SU-DHL-6 (cell line): ENCODE measurements around the gene RGS13.
"Not testable (repeated sequence)": the region's sequence is repeated elsewhere in the genome, so short reads cannot be mapped to it uniquely, and the experiment has no call there.

Source experiments
- H2AFZ ChIP-seq: fragments of 200-600 bp; sonication (generic); 2 replicates; pipeline ENCODE4 v1.6.1; 2014; ENCODE audit warnings: low read depth, mild to moderate bottlenecking, moderate library complexity, mixed read lengths, antibody characterized with exemption, low read length; ENCODE audit not compliant: severe bottlenecking
- H3F3A ChIP-seq: fragments of 200-600 bp; shearing (Covaris generic); 2 replicates; pipeline ENCODE4 v1.6.0; 2016; ENCODE audit warnings: antibody characterized with exemption, mild to moderate bottlenecking; ENCODE audit not compliant: insufficient read depth
- H3K27ac ChIP-seq: fragments of 200-600 bp; sonication (generic); 2 replicates; pipeline ENCODE4 v1.5.1; 2016; ENCODE audit warnings: low read depth, mild to moderate bottlenecking, low read length, moderate library complexity, mixed read lengths
- H3K27me3 ChIP-seq: fragments of 200-600 bp; sonication (generic), shearing (Covaris generic); 2 replicates; pipeline ENCODE4 v1.6.0; 2014; ENCODE audit warnings: mild to moderate bottlenecking, low read length
- H3K36me3 ChIP-seq: fragments of 200-600 bp; sonication (generic); 2 replicates; pipeline ENCODE4 v1.6.1; 2014; ENCODE audit warnings: mild to moderate bottlenecking, low read length, mixed read lengths
- H3K4me2 ChIP-seq: fragments of 300-600, 200-600 bp; shearing (Covaris generic), sonication (generic); 2 replicates; pipeline ENCODE4 v1.6.0; 2014; ENCODE audit warnings: low read length, low read depth, mild to moderate bottlenecking; ENCODE audit not compliant: poor library complexity, severe bottlenecking
- H3K4me3 ChIP-seq: fragments of 200-600 bp; sonication (generic); 2 replicates; pipeline ENCODE4 v1.5.1; 2014; ENCODE audit warnings: antibody characterized with exemption, low read length, mild to moderate bottlenecking, mixed read lengths; ENCODE audit not compliant: insufficient read depth, poor library complexity, severe bottlenecking
- H3K79me2 ChIP-seq: fragments of 200-600 bp; sonication (generic); 2 replicates; pipeline ENCODE4 v1.6.1; 2014; ENCODE audit warnings: mild to moderate bottlenecking, low read length, moderate library complexity; ENCODE audit not compliant: insufficient read depth
- H3K9ac ChIP-seq: fragments of 200-600 bp; sonication (generic); 2 replicates; pipeline ENCODE4 v1.7.0; 2014; ENCODE audit warnings: mild to moderate bottlenecking, low read length
- H3K9me2 ChIP-seq: fragments of 200-600 bp; sonication (generic); replicated peaks from 2 replicates; pipeline ENCODE4 v1.6.1; 2014; ENCODE audit warnings: low read length; ENCODE audit not compliant: insufficient read depth
- H3K9me3 ChIP-seq: fragments of 200-600 bp; sonication (generic); 2 replicates; pipeline ENCODE4 v1.6.1; 2014; ENCODE audit warnings: low read length, mixed read lengths; ENCODE audit not compliant: insufficient read depth
- H4K20me1 ChIP-seq: fragments of 200-600 bp; sonication (generic); 2 replicates; pipeline ENCODE4 v1.6.1; 2014; ENCODE audit warnings: low read depth, mild to moderate bottlenecking, antibody characterized with exemption, low read length, moderate library complexity, mixed read lengths
- EZH2phosphoT487 ChIP-seq: fragments of 200-600 bp; sonication (generic), shearing (Covaris generic); conservative IDR thresholded peaks from 2 replicates; pipeline ENCODE4 v1.6.1; 2018; ENCODE audit warnings: mild to moderate bottlenecking, antibody characterized with exemption, low read length, moderate library complexity, mixed read lengths
- TF ChIP-seq, protein P1 (sequence below): fragments of 200-600 bp; sonication (generic); IDR thresholded peaks from one replicate; pipeline ENCODE4 v1.5.1; 2017; ENCODE audit warnings: antibody characterized with exemption, mild to moderate bottlenecking, low read length, moderate library complexity; ENCODE audit not compliant: insufficient read depth, poor library complexity, severe bottlenecking

Gene RGS13

DNA sequence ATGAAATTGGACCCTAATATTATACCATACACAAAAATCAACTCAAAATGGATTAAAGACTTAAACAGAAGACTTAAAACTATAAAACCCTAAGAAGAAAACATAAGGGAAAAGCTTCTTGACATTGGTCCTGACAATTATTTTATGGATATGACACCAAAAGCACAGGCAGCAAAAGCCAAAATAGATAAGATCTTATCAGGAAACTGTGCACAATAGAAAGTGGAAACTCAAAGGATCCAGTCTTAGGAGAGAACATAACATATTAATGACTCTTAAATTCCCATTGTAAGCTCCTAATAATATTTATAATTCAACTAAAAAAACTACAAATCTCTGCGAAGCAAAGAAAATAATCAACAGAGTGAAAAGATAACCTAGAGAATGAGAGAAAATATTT lies 39.8 kb downstream of the RGS13 start:
- Histone ChIP-seq H3K9me3 (no peaks in the 10 kb centered on the region), H2AFZ (no peak overlapping the region)
- TF ChIP-seq, protein P1, sequence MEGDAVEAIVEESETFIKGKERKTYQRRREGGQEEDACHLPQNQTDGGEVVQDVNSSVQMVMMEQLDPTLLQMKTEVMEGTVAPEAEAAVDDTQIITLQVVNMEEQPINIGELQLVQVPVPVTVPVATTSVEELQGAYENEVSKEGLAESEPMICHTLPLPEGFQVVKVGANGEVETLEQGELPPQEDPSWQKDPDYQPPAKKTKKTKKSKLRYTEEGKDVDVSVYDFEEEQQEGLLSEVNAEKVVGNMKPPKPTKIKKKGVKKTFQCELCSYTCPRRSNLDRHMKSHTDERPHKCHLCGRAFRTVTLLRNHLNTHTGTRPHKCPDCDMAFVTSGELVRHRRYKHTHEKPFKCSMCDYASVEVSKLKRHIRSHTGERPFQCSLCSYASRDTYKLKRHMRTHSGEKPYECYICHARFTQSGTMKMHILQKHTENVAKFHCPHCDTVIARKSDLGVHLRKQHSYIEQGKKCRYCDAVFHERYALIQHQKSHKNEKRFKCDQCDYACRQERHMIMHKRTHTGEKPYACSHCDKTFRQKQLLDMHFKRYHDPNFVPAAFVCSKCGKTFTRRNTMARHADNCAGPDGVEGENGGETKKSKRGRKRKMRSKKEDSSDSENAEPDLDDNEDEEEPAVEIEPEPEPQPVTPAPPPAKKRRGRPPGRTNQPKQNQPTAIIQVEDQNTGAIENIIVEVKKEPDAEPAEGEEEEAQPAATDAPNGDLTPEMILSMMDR = no peak
- no peak for TF ChIP-seq EZH2phosphoT487

DNA sequence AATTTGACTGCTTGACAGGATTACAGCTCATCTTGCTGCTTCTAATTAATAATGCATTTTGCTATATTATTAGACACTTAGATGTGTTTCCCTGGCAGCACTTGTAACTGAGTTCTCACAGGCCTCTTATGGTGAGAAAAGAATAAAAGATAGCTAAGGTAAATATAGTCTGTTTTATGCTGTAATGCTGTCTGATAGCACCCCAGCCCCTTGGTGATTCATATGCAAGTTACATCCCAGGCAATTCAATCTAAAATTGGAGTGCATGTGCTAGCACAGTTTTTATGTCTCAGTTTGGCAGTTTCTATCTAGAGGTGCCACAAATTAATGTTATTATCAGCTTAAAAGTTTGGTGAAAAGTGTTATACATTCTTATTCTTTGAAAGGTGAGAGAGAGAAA lies 42.2 kb downstream of the RGS13 start:
- no peak for TF ChIP-seq EZH2phosphoT487
- TF ChIP-seq, protein P1 = no peak
- Histone ChIP-seq H4K20me1 (no peaks in the 10 kb centered on the region), H3F3A (no peaks in the 10 kb centered on the region)

More for the DNA sequence above, 39.8 kb downstream of the RGS13 start:
- no peaks in the 10 kb centered on the region for H3K9me2 ChIP-seq
- H3K27ac ChIP-seq = no peak overlapping the region
- no peaks in the 10 kb centered on the region; the same call in 1 of the 2 replicates for H3K36me3 ChIP-seq
- H3K4me3 ChIP-seq = no peak overlapping the region
- H3K9ac ChIP-seq = no peak overlapping the region
- no peak overlapping the region for H3K4me2 ChIP-seq
- no peaks in the 10 kb centered on the region for H3K27me3 ChIP-seq
- no peaks in the 10 kb centered on the region for H4K20me1 ChIP-seq
- no peaks in the 10 kb centered on the region for H3K79me2 ChIP-seq
- no peaks in the 10 kb centered on the region for H3F3A ChIP-seq

DNA sequence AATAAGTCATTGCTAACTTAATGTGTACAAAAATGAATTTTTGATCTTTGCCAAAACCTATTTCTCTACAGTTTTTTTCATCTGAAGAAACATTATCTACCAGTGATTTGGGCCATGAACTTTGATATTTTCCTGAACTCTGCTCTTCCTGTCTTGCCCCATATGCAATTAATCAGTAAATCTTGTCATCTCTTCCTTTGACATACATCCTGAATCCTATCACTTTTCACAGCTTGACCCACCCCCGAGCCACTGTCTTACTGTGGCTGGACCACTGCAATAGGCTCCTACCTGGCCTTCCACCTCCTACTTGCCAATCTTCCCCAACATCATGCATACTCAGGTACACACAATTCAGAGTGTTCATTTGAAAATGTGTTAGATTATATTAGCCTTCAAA lies 46.4 kb downstream of the RGS13 start:
- no peak overlapping the region for H3K27ac ChIP-seq
- no peak overlapping the region for H2AFZ ChIP-seq
- H4K20me1 ChIP-seq = no peaks in the 10 kb centered on the region
- H3K4me2 ChIP-seq = no peak overlapping the region
- H3K4me3 ChIP-seq = no peak overlapping the region
- H3K79me2 ChIP-seq = no peaks in the 10 kb centered on the region
- no peaks in the 10 kb centered on the region for H3F3A ChIP-seq
- no peaks in the 10 kb centered on the region for H3K9me3 ChIP-seq
- no peaks in the 10 kb centered on the region for H3K9me2 ChIP-seq
- TF ChIP-seq, protein P1 = no peak
- TF ChIP-seq EZH2phosphoT487 = no peak
- H3K36me3 ChIP-seq = no peaks in the 10 kb centered on the region
- H3K27me3 ChIP-seq = no peaks in the 10 kb centered on the region
- H3K9ac ChIP-seq = no peak overlapping the region

More for the DNA sequence above, 42.2 kb downstream of the RGS13 start:
- Histone ChIP-seq H2AFZ (no peak overlapping the region), H3K36me3 (no peaks in the 10 kb centered on the region), H3K4me2 (no peak overlapping the region), H3K9me2 (no peaks in the 10 kb centered on the region), H3K9ac (no peak overlapping the region), H3K9me3 (no peaks in the 10 kb centered on the region), H3K79me2 (no peaks in the 10 kb centered on the region), H3K27me3 (no peaks in the 10 kb centered on the region), H3K4me3 (no peak overlapping the region), H3K27ac (no peak overlapping the region)

DNA sequence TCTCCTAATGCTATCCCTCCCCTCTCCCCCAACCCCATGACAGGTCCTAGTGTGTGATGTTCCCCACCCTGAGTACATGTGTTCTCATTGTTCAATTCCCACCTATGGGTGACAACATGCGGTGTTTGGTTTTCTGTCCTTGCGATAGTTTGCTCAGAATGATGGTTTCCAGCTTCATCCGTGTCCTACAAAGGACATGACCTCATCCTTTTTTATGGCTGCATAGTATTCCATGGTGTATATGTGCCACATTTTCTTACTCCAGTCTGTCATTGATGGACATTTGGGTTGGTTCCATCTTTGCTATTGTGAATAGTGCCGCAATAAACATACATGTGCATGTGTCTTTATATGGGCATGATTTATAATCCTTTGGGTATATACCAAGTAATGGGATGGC lies 47.1 kb downstream of the RGS13 start:
- not testable (repeated sequence) for H3K27ac ChIP-seq, H3K79me2 ChIP-seq, H3K36me3 ChIP-seq, H3K27me3 ChIP-seq, H3K9ac ChIP-seq, H3K9me2 ChIP-seq, H3K9me3 ChIP-seq, H4K20me1 ChIP-seq, H2AFZ ChIP-seq, H3K4me2 ChIP-seq, H3K4me3 ChIP-seq, H3F3A ChIP-seq
